Osteocyte (in vitro differentiated cells): ENCODE results near the gene PPP3CA. TPM values are rescaled to one million over a fixed set of nuclear protein-coding genes. Genes with fewer than 3 reads are reported as not detected.
A peak's percentile ranks its signal among the peaks of the same experiment; 100 is the strongest.

ENCODE experiments used
- DNase-seq: peaks from one replicate; pipeline ENCODE4 v3.0.0; 2021; ENCODE audit warnings: mixed read lengths; ENCODE audit not compliant: unreplicated experiment; ENCODE audit errors: extremely low spot score
- H3K27ac Mint-ChIP-seq: one replicate; pipeline ENCODE4 v1.8.0; 2021; ENCODE audit warnings: mild to moderate bottlenecking, mixed read lengths; ENCODE audit not compliant: unreplicated experiment
- H3K27me3 Mint-ChIP-seq: one replicate; pipeline ENCODE4 v1.8.0; 2021; ENCODE audit warnings: mixed read lengths; ENCODE audit not compliant: unreplicated experiment
- H3K36me3 Mint-ChIP-seq: one replicate; pipeline ENCODE4 v1.8.0; 2021; ENCODE audit warnings: mixed read lengths; ENCODE audit not compliant: unreplicated experiment
- H3K4me1 Mint-ChIP-seq: one replicate; pipeline ENCODE4 v1.8.0; 2021; ENCODE audit warnings: mixed read lengths; ENCODE audit not compliant: unreplicated experiment
- H3K4me3 Mint-ChIP-seq: one replicate; pipeline ENCODE4 v1.8.0; 2021; ENCODE audit warnings: mild to moderate bottlenecking, moderate library complexity, mixed read lengths; ENCODE audit not compliant: unreplicated experiment
- H3K9me3 Mint-ChIP-seq: one replicate; pipeline ENCODE4 v1.8.0; 2021; ENCODE audit warnings: mixed read lengths; ENCODE audit not compliant: unreplicated experiment
- total RNA-seq: library from RNA; stranded (reverse); gene quantifications from 2 replicates; pipeline ENCODE4 v1.2.1, GENCODE V29; 2021
- TF ChIP-seq, protein P1 (sequence below): fragments of 200-600 bp; sonication (generic); IDR thresholded peaks from 2 replicates; pipeline ENCODE4 v1.5.0; 2021; ENCODE audit warnings: antibody characterized with exemption, mild to moderate bottlenecking, moderate library complexity

PPP3CA gene
- total RNA-seq, 1 donor from 2014 or later: 40.5 TPM

DNA sequence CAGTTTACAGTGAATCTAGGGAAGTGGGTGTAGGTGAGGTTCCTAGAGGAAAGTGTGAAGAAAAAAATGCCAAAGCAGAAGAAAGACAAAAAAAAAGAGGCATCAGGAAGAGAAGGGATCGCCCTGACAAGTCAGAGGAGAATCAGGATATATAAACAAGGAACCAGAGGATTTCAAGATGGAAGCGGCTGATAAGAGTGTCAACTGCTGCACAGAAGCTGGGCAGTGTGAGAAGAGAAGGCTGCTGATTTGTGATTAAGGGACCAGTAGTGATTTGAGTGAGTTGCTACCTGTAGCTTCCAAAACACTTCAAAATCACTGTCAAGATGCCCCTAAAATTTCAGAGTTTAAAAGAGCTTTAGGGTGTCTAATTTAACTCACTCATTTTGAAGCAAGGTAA lies 258.2 kb downstream of the PPP3CA start:
- Mint-ChIP-seq H3K9me3 (no peaks in the 10 kb centered on the region), H3K27me3 (no peaks in the 10 kb centered on the region), H3K4me1 (no peaks in the 10 kb centered on the region), H3K36me3 (peaks cover 15% of the 10 kb centered on the region), H3K4me3 (no peak overlapping the region), H3K27ac (no peak overlapping the region)
- TF ChIP-seq, protein P1, sequence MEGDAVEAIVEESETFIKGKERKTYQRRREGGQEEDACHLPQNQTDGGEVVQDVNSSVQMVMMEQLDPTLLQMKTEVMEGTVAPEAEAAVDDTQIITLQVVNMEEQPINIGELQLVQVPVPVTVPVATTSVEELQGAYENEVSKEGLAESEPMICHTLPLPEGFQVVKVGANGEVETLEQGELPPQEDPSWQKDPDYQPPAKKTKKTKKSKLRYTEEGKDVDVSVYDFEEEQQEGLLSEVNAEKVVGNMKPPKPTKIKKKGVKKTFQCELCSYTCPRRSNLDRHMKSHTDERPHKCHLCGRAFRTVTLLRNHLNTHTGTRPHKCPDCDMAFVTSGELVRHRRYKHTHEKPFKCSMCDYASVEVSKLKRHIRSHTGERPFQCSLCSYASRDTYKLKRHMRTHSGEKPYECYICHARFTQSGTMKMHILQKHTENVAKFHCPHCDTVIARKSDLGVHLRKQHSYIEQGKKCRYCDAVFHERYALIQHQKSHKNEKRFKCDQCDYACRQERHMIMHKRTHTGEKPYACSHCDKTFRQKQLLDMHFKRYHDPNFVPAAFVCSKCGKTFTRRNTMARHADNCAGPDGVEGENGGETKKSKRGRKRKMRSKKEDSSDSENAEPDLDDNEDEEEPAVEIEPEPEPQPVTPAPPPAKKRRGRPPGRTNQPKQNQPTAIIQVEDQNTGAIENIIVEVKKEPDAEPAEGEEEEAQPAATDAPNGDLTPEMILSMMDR: no peak
- DNase-seq: no peak

DNA sequence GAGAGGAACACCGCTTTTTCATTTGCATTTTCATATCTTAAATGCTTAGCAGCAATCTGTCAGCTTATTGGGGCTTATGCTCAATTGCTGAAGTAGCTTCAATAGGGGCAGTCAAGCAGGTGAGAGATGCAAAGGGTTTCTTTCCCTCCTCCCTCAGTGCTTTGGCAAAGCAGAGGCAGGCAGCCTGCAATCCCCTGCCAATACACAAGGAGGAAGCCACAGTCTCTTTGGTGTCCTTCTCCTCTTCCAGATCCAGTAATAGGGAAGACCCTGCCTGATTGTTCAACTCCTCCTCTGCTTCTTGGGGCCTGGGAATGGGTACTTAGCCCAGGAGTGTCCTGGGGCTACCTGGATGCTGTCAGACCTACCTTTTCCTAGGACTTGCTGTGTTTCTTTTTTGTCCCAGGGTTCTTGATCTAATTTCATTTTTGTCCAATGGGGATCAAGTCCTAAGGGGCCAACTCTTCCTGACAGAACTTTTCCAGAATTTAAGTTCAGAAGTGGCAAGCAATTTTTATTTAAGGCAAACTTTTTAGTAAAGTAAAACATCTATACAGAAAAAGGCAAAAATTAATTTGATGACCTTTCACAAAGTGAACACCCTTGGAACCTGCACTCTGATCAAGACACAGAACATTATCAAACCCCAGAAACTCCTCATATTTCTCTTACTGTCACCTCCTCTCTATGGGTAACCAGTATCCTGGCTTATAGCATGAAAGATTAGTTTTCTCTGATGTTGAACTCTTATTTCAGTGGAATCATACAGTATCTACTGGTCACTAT lies 260.3 kb downstream of the PPP3CA start:
- H3K27me3 Mint-ChIP-seq: no peaks in the 10 kb centered on the region
- TF ChIP-seq, protein P1: peak; percentile 24
- no peak overlapping the region for H3K27ac Mint-ChIP-seq
- peaks cover 16% of the 10 kb centered on the region for H3K36me3 Mint-ChIP-seq
- no peaks in the 10 kb centered on the region for H3K9me3 Mint-ChIP-seq
- DNase-seq: no peak
- no peak overlapping the region for H3K4me3 Mint-ChIP-seq
- H3K4me1 Mint-ChIP-seq: no peaks in the 10 kb centered on the region

DNA sequence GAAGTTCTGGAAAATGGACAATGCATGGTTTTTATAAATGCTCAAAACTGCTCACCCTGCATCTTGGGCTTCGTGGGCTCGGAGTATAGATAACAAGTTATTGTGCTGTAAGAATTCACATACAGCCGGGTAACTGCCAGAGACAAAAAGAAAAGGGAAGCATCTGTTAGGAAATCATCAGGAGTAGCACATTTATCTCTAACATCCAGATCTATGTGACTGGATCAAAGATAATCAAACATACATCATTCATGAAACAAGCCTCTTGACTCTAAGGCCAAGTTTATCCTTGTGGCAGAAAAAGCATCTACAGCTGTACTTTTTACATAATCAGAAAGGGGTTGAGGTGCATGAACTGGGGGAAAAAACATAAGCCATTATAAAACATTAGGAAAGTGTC lies 264.2 kb downstream of the PPP3CA start:
- no peak for DNase-seq
- Mint-ChIP-seq H3K4me3 (no peak overlapping the region), H3K27me3 (no peaks in the 10 kb centered on the region), H3K27ac (no peak overlapping the region), H3K36me3 (peaks cover 30% of the 10 kb centered on the region), H3K4me1 (no peaks in the 10 kb centered on the region), H3K9me3 (no peaks in the 10 kb centered on the region)
- TF ChIP-seq, protein P1: no peak

DNA sequence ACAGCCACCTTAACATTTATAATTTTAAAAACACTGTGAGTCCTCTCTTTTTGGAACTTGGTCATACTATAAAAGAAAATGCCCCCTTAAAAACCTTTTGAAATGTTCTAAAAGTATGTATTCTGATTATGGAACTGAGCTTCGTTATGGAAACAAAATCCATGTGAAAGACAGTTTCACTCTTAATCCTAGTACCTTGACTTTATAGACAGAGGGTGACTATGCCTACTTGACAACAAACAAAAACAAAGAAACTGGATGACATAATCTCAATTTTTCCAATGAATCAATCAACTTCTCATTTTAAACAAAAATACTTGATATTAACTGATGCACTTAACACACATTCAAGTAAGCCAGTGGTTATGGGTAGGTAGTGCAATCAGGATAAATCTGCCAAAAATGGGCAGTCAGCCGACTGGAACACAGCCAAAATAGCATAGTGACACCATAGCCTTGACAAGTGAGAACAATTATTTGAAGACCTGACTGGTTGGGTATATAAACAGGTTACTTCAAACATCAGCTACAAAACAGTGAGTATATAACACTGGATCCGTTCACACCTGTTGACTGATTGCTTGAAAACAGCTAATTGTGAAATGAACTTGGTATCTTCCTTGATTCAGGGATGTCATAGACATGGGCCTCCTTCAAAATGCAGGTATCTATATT lies 265.5 kb downstream of the PPP3CA start:
- no peaks in the 10 kb centered on the region for H3K27me3 Mint-ChIP-seq
- no peak overlapping the region for H3K4me3 Mint-ChIP-seq
- no peak overlapping the region for H3K27ac Mint-ChIP-seq
- H3K4me1 Mint-ChIP-seq: no peaks in the 10 kb centered on the region
- DNase-seq: no peak
- peaks cover 27% of the 10 kb centered on the region for H3K36me3 Mint-ChIP-seq
- TF ChIP-seq, protein P1: no peak
- no peaks in the 10 kb centered on the region for H3K9me3 Mint-ChIP-seq

DNA sequence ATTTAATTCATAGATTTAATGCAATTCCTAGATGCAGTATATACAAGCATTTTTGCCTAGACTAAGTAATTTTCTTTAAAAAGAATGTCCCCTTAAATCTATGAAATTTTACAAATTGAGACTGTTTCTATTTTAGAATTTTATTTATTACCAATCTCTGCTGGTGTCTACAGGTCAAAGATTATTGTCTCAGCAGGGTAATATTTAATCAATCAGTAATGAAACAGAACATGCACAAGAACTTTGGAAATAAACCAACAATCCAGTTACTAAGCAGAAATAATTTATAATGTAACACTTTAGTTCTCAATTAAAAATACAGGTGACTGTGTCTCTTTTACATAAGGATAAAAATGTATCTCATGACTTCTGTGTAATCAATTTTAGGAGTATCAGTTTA lies 266.2 kb downstream of the PPP3CA start:
- TF ChIP-seq, protein P1: no peak
- no peaks in the 10 kb centered on the region for H3K4me1 Mint-ChIP-seq
- H3K27me3 Mint-ChIP-seq: no peaks in the 10 kb centered on the region
- no peak overlapping the region for H3K27ac Mint-ChIP-seq
- DNase-seq: no peak
- H3K9me3 Mint-ChIP-seq: no peaks in the 10 kb centered on the region
- H3K36me3 Mint-ChIP-seq: peaks cover 27% of the 10 kb centered on the region
- no peak overlapping the region for H3K4me3 Mint-ChIP-seq
